ENCODE data around the gene ASGR1. TPM values are rescaled to one million over a fixed set of nuclear protein-coding genes. Genes with fewer than 3 reads are reported as not detected.

The ASGR1 gene
- total RNA-seq, 2 experiments from 2014 or later: 0.29 to 0.62 TPM

DNA sequence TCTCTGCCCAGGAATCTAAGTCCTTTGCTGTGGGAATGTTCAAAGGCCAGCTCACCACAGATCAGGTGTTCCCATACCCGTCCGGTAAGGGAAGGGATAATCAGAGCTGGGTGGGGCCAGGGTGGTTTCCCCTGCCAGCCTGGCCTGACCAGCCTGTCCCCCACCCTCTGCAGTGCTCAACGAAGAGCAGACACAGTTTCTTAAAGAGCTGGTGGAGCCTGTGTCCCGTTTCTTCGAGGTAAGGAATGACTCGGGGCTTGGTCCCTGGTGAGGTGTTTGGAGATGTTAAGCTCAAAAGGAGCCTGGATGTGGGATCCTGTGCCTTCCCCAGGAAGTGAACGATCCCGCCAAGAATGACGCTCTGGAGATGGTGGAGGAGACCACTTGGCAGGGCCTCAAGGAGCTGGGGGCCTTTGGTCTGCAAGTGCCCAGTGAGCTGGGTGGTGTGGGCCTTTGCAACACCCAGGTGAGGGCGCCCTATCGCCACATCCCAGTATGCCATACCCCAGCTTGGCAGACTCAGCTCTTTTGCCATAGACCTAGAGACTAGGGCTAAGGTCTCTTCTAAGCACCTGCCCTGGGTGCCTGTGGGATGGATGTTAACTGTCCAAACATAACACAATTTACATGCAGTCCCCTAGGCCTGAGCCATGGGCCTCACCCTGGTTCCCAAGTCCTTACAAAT lies 41.6 kb upstream of the ASGR1 start:
- Mint-ChIP-seq H3K27ac (peak overlapping the region; percentile 81), H3K9me3 (no peaks in the 10 kb centered on the region), H3K4me1 (peaks cover 50% of the 10 kb centered on the region), H3K4me3 (peak overlapping the region; percentile 91), H3K27me3 (no peaks in the 10 kb centered on the region), H3K36me3 (ENCODE audit: low read depth) (peaks cover 19% of the 10 kb centered on the region)
- ChIA-PET POLR2A (interaction anchor here (0.9 to 1.9 kb wide), 2 partner anchors 22 to 175 kb away, joined by 3 to 5 read pairs; partner anchors contain the start of gene GABARAP), CTCF (interaction anchor here (0.6 to 5.0 kb wide), 14 partner anchors 8 to 466 kb away, joined by 3 to 48 read pairs (median 3); partner anchors contain the start of genes DVL2, GABARAP and PHF23)
- peak; percentile 68 for DNase-seq

DNA sequence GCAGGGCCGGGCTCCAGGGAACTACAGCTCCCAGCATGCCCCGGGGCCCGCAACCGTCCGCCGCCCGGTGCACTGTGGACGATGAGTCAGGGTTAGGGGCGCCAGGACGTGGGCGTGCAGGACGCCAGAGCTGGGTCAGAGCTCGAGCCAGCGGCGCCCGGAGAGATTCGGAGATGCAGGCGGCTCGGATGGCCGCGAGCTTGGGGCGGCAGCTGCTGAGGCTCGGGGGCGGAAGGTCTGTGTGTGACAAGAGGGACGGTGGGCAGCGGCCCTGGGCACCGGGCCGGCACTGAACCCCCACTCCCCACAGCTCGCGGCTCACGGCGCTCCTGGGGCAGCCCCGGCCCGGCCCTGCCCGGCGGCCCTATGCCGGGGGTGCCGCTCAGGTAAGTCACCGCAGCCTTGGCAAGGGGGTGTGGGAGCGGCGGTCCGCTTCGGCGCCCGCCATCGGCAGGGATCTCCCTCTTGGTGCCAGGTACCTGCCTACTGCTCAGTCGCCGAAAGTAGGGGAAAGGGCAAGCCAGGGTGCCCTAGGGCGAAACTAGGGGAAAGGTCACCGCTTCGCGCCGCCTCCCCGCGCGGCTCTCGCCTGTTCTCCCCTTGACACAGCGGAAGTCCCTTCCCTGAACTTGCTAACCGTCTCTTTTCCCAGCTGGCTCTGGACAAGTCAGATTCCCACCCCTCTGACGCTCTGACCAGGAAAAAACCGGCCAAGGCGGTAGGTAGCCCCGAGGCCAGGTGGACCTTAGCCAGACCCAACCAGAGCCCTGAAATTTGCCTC lies 40.8 kb upstream of the ASGR1 start, which contains the start of the genes ACADVL and DLG4:
ACADVL (plus strand) TSS at position 127 of the 781 bp plus-strand sequence; CDS start at position 174, 47 bp downstream.
DLG4 (minus strand) TSS at position 25 of the 781 bp plus-strand sequence.
- ChIA-PET POLR2A (interaction anchor here (0.9 to 1.9 kb wide), 2 partner anchors 18 to 174 kb away, joined by 3 to 5 read pairs; no protein-coding TSS in a partner anchor), CTCF (interaction anchor here (0.6 to 5.0 kb wide), 16 partner anchors 9 to 174 kb away, joined by 3 to 48 read pairs (median 3); partner anchors contain the start of genes DVL2, GABARAP and PHF23)
- peak; percentile 74 for DNase-seq
- peaks cover 56% of the 10 kb centered on the region for H3K4me1 Mint-ChIP-seq
- H3K27ac Mint-ChIP-seq: peak within 1 kb of the TSS; percentile 89
- no peaks in the 10 kb centered on the region for H3K27me3 Mint-ChIP-seq
- peaks cover 19% of the 10 kb centered on the region for H3K36me3 Mint-ChIP-seq (ENCODE audit: low read depth)
- no peaks in the 10 kb centered on the region for H3K9me3 Mint-ChIP-seq
- peak within 1 kb of the TSS; percentile 91 for H3K4me3 Mint-ChIP-seq

DNA sequence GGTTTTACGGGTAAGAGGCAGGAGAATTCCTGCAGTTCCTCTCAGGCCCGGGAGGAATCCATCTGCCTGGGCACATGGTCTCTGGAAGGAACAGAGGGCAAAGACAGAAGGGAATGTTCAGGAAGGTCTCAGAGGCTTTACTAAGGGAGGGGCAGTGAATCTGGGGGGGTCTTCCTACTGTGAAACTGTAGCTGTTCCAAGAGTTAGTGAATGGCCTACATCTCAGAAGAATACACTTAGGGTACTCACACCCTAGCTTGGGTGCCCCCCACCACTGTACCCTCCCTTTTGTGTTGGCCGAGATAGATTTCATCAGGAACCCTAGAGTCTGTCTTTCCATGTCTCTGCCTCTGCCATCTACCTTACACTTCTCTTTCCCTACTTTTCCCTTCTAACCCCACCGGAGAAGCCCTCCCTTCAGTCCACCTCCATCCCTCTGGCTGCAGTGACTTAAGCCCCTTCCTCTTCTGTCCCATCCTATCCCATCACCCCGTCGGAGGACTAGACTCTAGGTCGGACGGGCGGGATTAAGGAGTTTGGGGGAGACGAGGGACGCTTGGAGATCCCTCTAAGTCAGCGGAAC lies 40.1 kb upstream of the ASGR1 start:
- Mint-ChIP-seq H3K27ac (peak overlapping the region; percentile 89), H3K4me3 (peak overlapping the region; percentile 91), H3K9me3 (no peaks in the 10 kb centered on the region), H3K4me1 (peaks cover 62% of the 10 kb centered on the region), H3K36me3 (ENCODE audit: low read depth) (peaks cover 19% of the 10 kb centered on the region), H3K27me3 (no peaks in the 10 kb centered on the region)
- ChIA-PET POLR2A (interaction anchor here (0.9 to 1.9 kb wide), 2 partner anchors 19 to 173 kb away, joined by 3 to 5 read pairs; no protein-coding TSS in a partner anchor), CTCF (interaction anchor here (0.6 to 5.0 kb wide), 10 partner anchors 10 to 167 kb away, joined by 3 to 48 read pairs (median 4); partner anchors contain the start of genes DVL2, GABARAP and PHF23)
- no peak for DNase-seq

DNA sequence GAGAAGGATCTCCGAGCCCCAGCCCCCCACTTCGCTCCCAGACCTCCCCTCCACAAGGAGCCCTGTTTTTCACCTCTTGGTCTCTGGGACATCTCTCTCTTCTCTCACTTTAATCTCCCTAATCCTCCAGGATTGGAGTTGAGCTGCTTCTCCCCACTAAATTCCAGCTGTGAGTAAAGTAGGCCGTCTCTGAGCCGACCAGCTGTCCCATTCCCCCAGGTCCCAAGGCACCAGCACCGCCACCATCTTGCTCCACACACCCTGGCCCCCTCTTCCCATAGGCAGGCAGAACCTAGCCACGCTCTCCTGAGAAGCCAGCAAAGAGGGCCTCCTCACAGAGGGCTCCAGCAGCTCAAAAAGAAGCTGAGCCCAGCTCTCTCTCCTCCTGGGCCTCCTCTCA lies 39.6 kb upstream of the ASGR1 start:
- peak overlapping the region; percentile 68 for H3K27ac Mint-ChIP-seq
- H3K36me3 Mint-ChIP-seq (ENCODE audit: low read depth): peaks cover 15% of the 10 kb centered on the region
- ChIA-PET POLR2A (interaction anchor here (0.9 kb wide), 1 partner anchor 20 kb away, joined by 3 read pairs; no protein-coding TSS in a partner anchor), CTCF (interaction anchor here (0.8 to 5.0 kb wide), 7 partner anchors 9 to 167 kb away, joined by 3 to 48 read pairs (median 4); partner anchors contain the start of genes DVL2 and GABARAP)
- DNase-seq: no peak
- peak overlapping the region; percentile 91 for H3K4me3 Mint-ChIP-seq
- H3K9me3 Mint-ChIP-seq: no peaks in the 10 kb centered on the region
- peaks cover 66% of the 10 kb centered on the region for H3K4me1 Mint-ChIP-seq
- H3K27me3 Mint-ChIP-seq: no peaks in the 10 kb centered on the region

DNA sequence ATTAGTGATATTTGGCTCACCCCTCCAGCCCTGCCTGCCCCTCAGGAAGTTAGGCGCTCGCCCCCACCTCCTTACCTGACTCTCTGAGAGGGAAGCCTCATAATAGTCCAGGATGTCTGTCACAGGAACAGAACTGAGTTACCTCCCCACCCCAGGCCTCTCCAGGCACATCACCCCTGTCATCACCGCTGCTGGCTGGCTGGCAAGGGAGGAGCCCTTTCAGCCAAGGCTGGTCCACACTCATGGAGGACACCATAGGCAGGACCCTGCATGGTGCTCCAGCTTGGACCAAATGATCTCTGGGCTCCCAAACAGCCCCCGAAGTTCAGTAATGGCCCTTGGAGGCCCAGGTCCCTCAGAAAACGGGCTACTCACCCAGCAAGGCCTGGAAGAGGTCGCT lies 39.0 kb upstream of the ASGR1 start:
- Mint-ChIP-seq H3K27me3 (no peaks in the 10 kb centered on the region), H3K4me1 (peaks cover 71% of the 10 kb centered on the region), H3K36me3 (ENCODE audit: low read depth) (peaks cover 10% of the 10 kb centered on the region), H3K9me3 (no peaks in the 10 kb centered on the region), H3K4me3 (peak overlapping the region; percentile 58), H3K27ac (peak overlapping the region; percentile 72)
- ChIA-PET POLR2A (no interaction called here), CTCF (interaction anchor here (1.6 to 5.0 kb wide), 3 partner anchors 9 to 166 kb away, joined by 3 to 48 read pairs (median 4); no protein-coding TSS in a partner anchor)
- DNase-seq: no peak

DNA sequence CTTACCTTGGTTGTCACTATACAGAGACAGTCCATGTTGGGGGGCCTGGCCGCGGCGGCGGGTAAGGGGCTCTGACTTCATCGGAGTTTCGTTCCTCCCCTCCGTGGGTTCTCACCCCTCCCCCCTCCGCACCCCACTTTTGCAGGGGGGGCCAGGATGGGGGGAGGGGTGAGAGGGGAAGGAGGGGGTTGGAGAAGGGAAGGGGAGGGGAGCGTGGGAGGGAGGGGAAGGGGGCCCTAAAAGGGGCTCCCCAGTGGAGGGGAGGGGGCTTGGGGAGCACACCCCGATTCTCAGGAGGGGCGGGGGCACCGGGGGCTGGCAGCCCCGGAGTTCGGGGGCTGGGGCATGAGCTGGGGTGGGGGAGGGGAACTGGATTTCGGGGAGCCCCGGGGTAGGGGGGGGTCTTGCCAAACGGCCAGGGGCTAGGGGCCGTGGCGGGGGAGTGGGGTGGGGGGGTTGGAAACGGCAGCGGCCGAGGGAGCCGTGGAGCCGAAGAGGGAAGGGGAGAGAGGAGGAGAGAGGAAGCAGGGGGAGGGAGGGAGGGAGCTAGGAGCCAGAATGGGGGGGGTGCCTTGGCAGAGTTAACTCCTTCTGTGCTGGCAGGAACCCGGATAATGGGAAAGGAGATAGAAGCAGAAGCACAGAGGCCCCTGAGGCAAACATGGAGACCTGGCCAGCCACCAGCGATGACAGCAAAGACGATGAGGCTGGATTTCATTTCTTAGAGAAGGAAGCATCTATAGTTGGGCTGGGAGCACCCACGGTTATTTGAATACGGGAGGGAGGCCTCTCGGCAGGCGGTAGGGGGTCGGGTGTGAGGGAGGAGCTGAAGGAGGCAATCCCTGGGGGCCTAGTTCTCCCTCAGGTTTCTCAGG lies 38.2 kb upstream of the ASGR1 start:
- H3K27ac Mint-ChIP-seq: peak overlapping the region; percentile 82
- H3K4me3 Mint-ChIP-seq: peak overlapping the region; percentile 58
- ChIA-PET CTCF (interaction anchor here (1.6 kb wide), 1 partner anchor 8 kb away, joined by 3 read pairs; no protein-coding TSS in a partner anchor), POLR2A (no interaction called here)
- H3K27me3 Mint-ChIP-seq: peaks cover 1% of the 10 kb centered on the region
- no peak for DNase-seq
- peaks cover 10% of the 10 kb centered on the region for H3K36me3 Mint-ChIP-seq (ENCODE audit: low read depth)
- H3K9me3 Mint-ChIP-seq: no peaks in the 10 kb centered on the region
- peaks cover 72% of the 10 kb centered on the region for H3K4me1 Mint-ChIP-seq

DNA sequence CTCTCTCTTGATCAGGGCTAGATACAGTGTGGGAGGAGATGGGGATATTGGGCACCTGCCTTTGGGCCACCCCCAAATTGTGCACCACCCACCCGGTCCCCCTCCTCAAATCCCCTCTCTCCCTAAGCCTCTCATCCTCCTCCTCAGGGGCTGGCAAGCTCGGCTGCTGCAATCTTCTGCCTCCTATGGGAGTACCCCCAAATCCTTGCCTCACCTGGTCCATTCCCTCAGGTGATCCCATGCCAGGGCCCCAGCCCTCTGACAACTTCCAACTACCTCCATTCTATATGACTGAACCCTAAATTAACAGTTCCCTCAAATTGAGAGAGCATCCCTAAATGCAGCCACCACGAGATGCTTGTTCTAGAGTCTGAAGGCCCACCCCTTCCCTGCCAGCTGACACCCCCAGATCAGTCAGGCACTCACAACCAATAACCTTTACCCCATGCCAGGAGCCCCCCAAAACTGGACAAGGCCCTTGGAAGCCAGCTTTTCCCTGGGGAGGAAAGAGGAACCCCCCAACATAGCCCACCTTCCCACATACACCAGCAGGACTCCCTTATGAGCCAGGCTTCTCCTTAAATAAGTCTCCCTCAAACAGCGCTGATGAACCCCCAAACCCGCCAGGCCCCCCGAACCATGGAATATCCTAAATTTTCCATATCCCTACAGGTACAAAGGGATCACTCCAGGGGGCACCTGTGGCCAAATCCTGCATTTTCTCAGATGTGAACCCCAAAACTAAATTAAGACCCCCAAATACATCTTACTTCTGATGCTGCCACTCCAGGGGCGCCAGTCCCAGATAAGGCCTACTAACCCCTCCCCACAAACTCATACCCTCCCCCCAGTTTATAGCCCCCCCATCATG lies 37.3 kb upstream of the ASGR1 start:
- Mint-ChIP-seq H3K27me3 (peaks cover 7% of the 10 kb centered on the region), H3K4me1 (peaks cover 76% of the 10 kb centered on the region), H3K9me3 (no peaks in the 10 kb centered on the region), H3K4me3 (peak overlapping the region; percentile 34), H3K36me3 (ENCODE audit: low read depth) (peaks cover 6% of the 10 kb centered on the region), H3K27ac (peak overlapping the region; percentile 31)
- ChIA-PET POLR2A (no interaction called here), CTCF (interaction anchor here (0.6 to 1.0 kb wide), 3 partner anchors 10 to 80 kb away, joined by 3 to 4 read pairs (median 3); no protein-coding TSS in a partner anchor)
- DNase-seq: no peak

DNA sequence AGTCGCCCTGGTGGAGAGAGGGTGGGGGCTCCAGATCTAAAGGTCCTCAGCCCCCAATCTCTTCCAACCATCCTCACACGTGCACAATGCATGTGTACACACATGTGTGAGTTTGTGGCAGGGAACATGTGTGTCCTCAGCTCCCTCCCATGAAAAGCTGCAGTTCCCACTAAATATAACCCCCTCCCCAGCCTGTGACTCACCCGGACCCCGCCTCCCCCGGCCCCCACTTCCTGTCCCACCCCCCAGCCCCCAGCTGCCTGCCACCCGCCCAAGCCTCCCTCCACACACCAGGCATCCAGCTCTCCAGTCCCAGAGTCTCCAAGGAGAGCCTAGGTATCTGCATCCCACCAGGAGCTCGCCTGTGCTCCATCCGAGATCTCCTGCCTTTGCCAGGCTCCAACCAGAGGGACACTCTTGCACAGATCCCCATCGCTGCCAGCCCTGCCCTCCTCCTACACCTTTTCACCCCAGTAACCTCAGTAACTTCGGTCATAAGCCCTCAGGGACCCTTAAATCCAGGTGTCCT lies 36.5 kb upstream of the ASGR1 start:
- ChIA-PET POLR2A (no interaction called here), CTCF (interaction anchor here (0.6 to 2.0 kb wide), 4 partner anchors 10 to 170 kb away, joined by 3 to 5 read pairs (median 4); no protein-coding TSS in a partner anchor)
- Mint-ChIP-seq H3K36me3 (ENCODE audit: low read depth) (peaks cover under 1% of the 10 kb centered on the region), H3K4me3 (peak overlapping the region; percentile 77), H3K4me1 (peaks cover 71% of the 10 kb centered on the region), H3K9me3 (no peaks in the 10 kb centered on the region), H3K27ac (peak overlapping the region; percentile 31), H3K27me3 (peaks cover 9% of the 10 kb centered on the region)
- no peak for DNase-seq

DNA sequence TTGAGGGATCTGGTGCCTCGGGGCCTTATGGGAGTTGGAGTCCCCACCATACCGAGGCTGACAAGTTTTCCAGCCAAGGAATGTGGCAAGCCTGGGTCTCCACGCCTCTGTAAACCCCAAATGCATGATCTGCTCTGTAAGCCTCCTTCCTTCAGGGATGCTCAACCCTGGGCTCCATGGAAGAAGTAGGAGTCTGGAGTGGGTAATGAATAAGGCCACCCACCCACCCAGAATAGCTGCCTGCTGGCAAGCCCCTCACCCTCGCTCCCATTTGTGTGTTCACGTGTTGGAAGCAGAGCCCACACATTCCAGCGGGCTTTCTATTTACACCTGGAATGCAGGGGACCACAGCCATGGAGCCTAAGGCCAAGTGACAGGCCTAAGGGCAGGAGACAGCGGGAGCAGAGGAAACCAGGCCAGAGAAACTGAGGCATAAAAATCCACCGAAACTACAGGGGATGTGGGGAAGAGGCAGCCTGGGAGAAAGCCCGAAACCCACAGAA lies 36.0 kb upstream of the ASGR1 start:
- CTCF ChIA-PET: interaction anchor here (0.9 to 2.0 kb wide), 6 partner anchors 9 to 169 kb away, joined by 3 to 7 read pairs (median 4); partner anchors contain the start of gene DVL2
- peak overlapping the region; percentile 89 for H3K27ac Mint-ChIP-seq
- H3K4me1 Mint-ChIP-seq: peaks cover 67% of the 10 kb centered on the region

DNA sequence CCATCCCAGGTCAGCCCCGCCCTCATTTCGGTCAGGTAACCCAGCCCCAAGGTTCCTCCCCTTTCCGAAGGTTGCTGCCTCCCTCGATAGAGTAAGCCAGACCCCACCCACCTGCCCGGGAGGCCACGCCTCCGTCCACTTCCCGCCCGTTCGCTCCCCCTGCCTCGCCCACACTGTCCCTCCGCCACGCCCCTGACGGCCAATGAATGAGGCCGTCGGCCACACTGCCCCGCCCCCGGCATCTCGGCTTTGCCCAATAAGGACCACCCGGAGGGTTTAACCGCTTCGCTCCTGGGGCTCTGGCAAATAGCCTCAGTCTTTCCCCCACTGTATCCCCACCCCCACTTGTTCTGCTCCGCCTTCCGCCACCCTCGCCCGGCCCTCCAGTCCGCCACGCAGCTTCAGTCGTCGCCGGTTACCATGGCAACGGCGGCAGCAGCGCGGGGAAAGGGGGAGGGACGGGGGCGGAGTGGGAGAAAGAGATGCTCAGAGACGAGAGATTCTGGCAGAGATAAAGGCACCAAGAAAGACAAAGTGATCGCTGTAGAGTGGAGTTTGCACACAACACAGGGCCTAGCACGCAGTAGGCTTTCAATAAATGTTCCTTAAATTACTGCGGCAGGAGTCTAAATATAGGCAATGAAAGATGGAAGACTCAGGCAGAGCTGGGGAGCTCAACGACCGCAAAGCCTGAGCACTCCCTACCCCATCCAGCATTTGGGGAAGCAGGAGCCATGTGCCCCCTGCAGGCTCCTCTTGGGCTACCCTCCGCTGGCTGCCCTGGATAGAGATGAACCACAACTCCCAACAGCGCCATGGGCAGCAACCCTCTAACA lies 35.3 kb upstream of the ASGR1 start:
- DNase-seq: peak; percentile 99
- Mint-ChIP-seq H3K36me3 (ENCODE audit: low read depth) (no peaks in the 10 kb centered on the region), H3K27me3 (peaks cover 15% of the 10 kb centered on the region), H3K4me1 (peaks cover 68% of the 10 kb centered on the region), H3K4me3 (peak overlapping the region; percentile 77), H3K9me3 (no peaks in the 10 kb centered on the region), H3K27ac (peak overlapping the region; percentile 89)
- CTCF ChIA-PET: interaction anchor here (0.7 to 2.0 kb wide), 11 partner anchors 10 to 194 kb away, joined by 3 to 7 read pairs (median 3); partner anchors contain the start of genes DVL2 and PHF23
- POLR2A ChIA-PET: no interaction called here

More for the DNA sequence above, 36.0 kb upstream of the ASGR1 start:
- Mint-ChIP-seq H3K27me3 (peaks cover 10% of the 10 kb centered on the region), H3K4me3 (peak overlapping the region; percentile 77), H3K36me3 (ENCODE audit: low read depth) (no peaks in the 10 kb centered on the region), H3K9me3 (no peaks in the 10 kb centered on the region)
- DNase-seq: no peak
- POLR2A ChIA-PET: no interaction called here

Data from activated CD4-positive, alpha-beta T cell treated with anti-CD3 and anti-CD28 coated beads, Interleukin-2, amount 10 ng/mL, durations not matched to agents 7 days and 5 days (primary cell).